Measurements from ENCODE around the gene ITGA11.

Gene ITGA11

DNA sequence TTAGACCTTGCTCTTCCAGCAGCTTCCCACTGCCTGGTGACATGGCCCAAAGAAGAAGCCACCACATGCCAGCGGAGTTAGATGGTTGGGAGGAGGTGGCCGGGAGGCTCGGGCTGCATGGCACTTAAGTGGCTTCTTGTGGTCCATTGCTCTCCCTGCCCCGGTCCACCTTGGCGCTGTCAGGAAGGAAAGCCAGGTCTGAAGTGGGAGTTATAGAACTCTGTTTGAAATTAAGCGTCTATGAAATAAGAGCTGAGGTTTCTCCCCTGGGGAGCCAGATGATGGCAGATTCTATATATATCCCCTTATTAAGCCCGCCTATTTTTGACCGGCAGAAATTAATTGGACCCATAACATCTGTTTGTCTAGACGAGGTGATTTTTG, 61.2 kb downstream of the ITGA11 start:
- H3K9ac ChIP-seq (ENCODE audit: low read length), result no peak overlapping the region
- H3K27me3 ChIP-seq (ENCODE audit: insufficient read depth, low read length), result peaks cover 6% of the 10 kb centered on the region; the same call in 1 of the 2 replicates
- H3K4me1 ChIP-seq (ENCODE audit: insufficient read depth, low read length, severe bottlenecking), result no peaks in the 10 kb centered on the region
- no peak overlapping the region for H3K4me3 ChIP-seq (ENCODE audit: low read depth, low read length, poor library complexity, severe bottlenecking)
- no peak for TF ChIP-seq EZH2 (IDR thresholded peaks at IDR 0.05; ENCODE audit: borderline replicate concordance, low read length)
- TF ChIP-seq CTCF (IDR thresholded peaks at IDR 0.05; ENCODE audit: low read length), result no peak
- no peak overlapping the region for H2AFZ ChIP-seq (ENCODE audit: low read length)
- H3K4me2 ChIP-seq (ENCODE audit: low read length), result no peak overlapping the region
- no peaks in the 10 kb centered on the region for H3K36me3 ChIP-seq (ENCODE audit: insufficient read depth, low read length)
- no peaks in the 10 kb centered on the region for H4K20me1 ChIP-seq (ENCODE audit: insufficient read depth, low read length)
- H3F3A ChIP-seq (ENCODE audit: insufficient read depth, low read length), result no peaks in the 10 kb centered on the region
- no peaks in the 10 kb centered on the region for H3K9me3 ChIP-seq (ENCODE audit: low read length)
- H3K9me2 ChIP-seq (ENCODE audit: low read depth, low read length), result no peaks in the 10 kb centered on the region
- no peak overlapping the region for H3K27ac ChIP-seq (ENCODE audit: low read depth, low read length, poor library complexity, severe bottlenecking)
- H3K79me2 ChIP-seq (ENCODE audit: insufficient read depth, low read length), result no peaks in the 10 kb centered on the region

- Histone ChIP-seq H3K9me2 (ENCODE audit: low read depth, low read length) (no peaks in the 10 kb centered on the region), H2AFZ (ENCODE audit: low read length) (no peak overlapping the region), H3F3A (ENCODE audit: insufficient read depth, low read length) (no peaks in the 10 kb centered on the region), H3K79me2 (ENCODE audit: insufficient read depth, low read length) (no peaks in the 10 kb centered on the region), H3K9ac (ENCODE audit: low read length) (no peak overlapping the region), H4K20me1 (ENCODE audit: insufficient read depth, low read length) (no peaks in the 10 kb centered on the region), H3K27ac (ENCODE audit: low read depth, low read length, poor library complexity, severe bottlenecking) (no peak overlapping the region), H3K4me3 (ENCODE audit: low read depth, low read length, poor library complexity, severe bottlenecking) (no peak overlapping the region), H3K4me2 (ENCODE audit: low read length) (no peak overlapping the region), H3K9me3 (ENCODE audit: low read length) (no peaks in the 10 kb centered on the region), H3K4me1 (ENCODE audit: insufficient read depth, low read length, severe bottlenecking) (no peaks in the 10 kb centered on the region), H3K27me3 (ENCODE audit: insufficient read depth, low read length) (peaks cover 6% of the 10 kb centered on the region; the same call in 1 of the 2 replicates), H3K36me3 (ENCODE audit: insufficient read depth, low read length) (no peaks in the 10 kb centered on the region)
- no peak for TF ChIP-seq EZH2 (IDR thresholded peaks at IDR 0.05; ENCODE audit: borderline replicate concordance, low read length)
- no peak for TF ChIP-seq CTCF (IDR thresholded peaks at IDR 0.05; ENCODE audit: low read length)
Observed at GRCh38 chr15:68369931-68370767, 61.8 kb downstream of the ITGA11 start.

DNA sequence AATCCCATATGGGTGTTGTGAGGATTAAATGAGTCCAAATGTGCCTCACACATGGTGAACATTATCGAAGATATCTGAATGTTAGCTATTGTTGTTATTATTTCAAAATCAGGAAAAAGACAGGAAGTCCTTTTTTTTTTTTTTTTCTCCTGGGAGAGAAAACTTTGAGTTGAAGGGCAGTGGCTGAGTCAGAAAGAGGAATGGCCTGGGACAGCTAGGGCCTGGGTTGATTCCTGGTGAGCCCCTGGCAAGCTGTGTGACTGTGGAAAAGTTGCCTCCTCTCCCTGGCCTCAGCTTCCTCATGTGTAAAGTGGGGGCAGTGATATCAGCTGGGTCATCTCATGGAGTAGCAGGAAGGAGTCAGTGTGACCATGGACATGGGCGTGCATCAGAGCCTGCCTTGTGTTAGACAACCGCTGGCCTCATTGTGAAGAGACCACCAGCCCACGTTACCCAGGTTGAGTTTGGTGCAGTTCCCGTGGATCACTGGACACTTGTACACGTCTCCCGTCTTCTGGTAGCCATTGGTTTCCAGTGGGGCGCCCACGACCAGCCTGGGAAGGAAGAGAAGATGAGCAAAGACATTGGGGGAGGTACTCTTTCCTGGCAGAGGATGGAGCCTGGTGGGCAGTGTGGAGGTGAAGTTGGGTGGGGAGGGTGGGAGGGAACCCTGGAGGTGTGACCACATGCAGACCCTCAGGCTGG, 63.1 kb downstream of the ITGA11 start:
- Histone ChIP-seq H3K4me3 (ENCODE audit: low read depth, low read length, poor library complexity, severe bottlenecking) (no peak overlapping the region), H3K9me3 (ENCODE audit: low read length) (no peaks in the 10 kb centered on the region), H3K27ac (ENCODE audit: low read depth, low read length, poor library complexity, severe bottlenecking) (no peak overlapping the region), H3K27me3 (ENCODE audit: insufficient read depth, low read length) (peaks cover 6% of the 10 kb centered on the region; the same call in 1 of the 2 replicates), H3K9ac (ENCODE audit: low read length) (no peak overlapping the region), H3K4me1 (ENCODE audit: insufficient read depth, low read length, severe bottlenecking) (no peaks in the 10 kb centered on the region), H3K36me3 (ENCODE audit: insufficient read depth, low read length) (no peaks in the 10 kb centered on the region), H3K79me2 (ENCODE audit: insufficient read depth, low read length) (no peaks in the 10 kb centered on the region), H3F3A (ENCODE audit: insufficient read depth, low read length) (no peaks in the 10 kb centered on the region), H2AFZ (ENCODE audit: low read length) (no peak overlapping the region), H3K4me2 (ENCODE audit: low read length) (no peak overlapping the region), H3K9me2 (ENCODE audit: low read depth, low read length) (no peaks in the 10 kb centered on the region), H4K20me1 (ENCODE audit: insufficient read depth, low read length) (no peaks in the 10 kb centered on the region)
- no peak for TF ChIP-seq CTCF (IDR thresholded peaks at IDR 0.05; ENCODE audit: low read length)
- TF ChIP-seq EZH2 (IDR thresholded peaks at IDR 0.05; ENCODE audit: borderline replicate concordance, low read length), result no peak

Measured in OCI-LY1 (cell line).